ENCODE measurements around the gene EDN2.

The EDN2 gene

DNA sequence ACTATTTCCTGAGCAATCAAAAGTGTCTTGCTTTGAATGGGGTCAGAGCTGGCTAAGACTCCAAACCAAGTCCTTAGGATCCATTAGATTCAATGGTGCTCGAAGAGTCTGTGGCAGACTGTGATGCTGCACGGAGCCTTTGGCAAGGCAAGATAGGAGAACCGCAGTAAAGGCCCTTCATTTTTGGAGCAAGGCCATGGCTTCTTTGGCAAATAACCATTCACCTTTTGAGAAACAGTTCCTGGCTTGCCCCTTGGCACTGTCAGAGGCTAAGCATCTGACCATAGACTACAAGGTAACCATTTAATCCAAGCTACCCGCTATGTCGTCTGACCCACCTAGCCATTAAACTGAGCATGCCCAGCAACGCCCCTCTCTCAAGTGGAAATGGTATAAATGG, 45.2 kb downstream of the EDN2 start:
- DNase-seq (ENCODE audit: low spot score) = no peak

DNA sequence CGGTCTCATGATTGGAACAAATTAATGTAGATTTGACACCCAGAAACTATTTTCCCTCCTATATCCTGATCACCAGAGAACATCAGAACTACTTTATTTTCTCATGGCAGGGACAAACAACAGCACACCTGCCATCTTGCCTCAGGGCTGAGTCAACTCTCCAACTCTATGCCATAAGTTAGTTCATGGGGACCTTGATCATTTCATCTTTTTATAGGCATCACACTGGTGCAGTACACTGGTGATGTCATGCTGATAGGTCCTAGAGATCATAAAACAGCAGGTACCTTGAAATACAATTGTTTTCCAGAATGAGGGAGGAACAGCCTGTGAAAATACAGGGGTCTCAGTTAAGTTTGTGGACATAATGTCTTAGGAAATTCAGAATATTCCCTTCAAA, 45.8 kb downstream of the EDN2 start:
- no peak for DNase-seq (ENCODE audit: low spot score)

DNA sequence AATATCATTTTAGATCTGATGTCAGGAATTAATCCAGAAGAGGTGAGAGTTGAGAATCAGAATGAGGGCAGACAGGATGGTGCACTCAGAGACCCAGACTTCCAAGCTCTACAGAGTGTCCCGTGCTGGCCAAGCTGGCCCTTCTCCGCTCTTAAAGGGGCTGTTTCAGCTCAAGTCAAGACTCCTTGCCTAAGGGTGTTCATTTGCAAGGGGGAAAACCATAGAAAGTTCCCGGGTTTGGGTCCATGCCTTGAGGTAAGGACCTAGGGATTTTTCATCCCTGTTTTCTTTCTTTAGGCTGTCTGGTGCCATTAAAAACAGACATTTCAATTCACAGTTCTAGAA, 47.5 kb downstream of the EDN2 start:
- DNase-seq (ENCODE audit: low spot score) = no peak

DNA sequence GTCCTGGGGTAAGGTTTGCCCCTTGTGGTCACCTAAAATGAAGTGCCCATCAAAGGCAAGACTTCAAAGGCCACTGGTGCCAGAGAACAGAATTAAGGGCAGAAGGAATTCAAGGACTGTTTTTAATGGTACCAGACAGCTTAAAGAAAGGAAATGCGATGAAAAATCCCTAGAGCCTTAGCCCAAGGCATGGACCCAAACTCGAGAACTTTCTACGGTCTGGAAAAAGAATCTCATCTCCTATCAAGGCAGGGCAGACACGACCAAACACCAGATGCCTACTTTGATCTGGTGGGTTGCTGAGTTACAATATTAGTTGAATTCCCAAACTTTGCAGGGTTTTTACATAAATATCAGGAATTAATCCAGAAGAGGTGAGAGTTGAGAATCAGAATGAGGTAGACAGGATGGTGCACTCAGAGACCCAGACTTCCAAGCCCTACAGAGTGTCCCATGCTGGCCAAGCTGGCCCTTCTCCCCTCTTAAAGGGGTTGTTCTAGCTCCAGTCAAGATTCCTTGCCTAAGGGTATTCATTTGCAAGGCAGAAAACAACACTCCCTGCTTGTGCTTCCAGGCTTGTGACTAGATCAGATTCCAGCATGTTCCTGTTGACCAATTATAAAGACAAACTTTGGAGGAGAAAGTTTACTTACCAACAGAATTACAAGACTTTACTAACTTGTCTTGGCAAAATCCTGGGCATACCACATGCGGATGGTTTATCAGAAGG, 48.0 kb downstream of the EDN2 start:
- no peak for DNase-seq (ENCODE audit: low spot score)

DNA sequence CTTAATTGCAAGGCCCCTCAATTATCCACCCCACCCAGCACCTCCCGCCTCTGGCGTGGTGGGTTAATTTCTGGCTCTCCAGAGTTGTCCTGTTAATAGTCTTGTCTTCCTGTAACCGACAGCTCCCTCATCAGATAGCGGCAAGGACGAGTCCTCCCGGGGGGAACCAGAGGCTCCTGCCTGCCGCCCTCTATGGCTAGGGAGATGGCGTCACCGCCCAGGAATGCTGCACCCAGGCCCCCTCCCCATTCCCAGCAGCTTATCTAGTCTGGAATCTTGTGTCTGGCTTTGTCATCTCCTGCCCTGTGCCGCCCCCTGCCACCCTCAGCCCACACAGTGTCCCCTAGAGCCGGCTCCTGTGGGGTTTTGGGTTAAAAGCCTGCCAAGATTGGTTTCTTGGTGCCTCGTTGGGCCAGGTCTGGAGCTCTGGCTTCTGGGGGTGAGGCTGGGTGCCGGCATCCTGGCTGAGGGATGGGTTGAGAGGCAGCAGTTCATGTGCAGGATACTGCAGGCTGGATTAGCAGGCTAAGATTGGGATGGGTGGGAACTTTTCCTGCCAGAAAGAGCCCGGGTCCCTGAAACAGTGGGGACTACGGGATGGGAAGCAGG, 48.8 kb downstream of the EDN2 start:
- peak; percentile 70 for DNase-seq (ENCODE audit: low spot score)

DNA sequence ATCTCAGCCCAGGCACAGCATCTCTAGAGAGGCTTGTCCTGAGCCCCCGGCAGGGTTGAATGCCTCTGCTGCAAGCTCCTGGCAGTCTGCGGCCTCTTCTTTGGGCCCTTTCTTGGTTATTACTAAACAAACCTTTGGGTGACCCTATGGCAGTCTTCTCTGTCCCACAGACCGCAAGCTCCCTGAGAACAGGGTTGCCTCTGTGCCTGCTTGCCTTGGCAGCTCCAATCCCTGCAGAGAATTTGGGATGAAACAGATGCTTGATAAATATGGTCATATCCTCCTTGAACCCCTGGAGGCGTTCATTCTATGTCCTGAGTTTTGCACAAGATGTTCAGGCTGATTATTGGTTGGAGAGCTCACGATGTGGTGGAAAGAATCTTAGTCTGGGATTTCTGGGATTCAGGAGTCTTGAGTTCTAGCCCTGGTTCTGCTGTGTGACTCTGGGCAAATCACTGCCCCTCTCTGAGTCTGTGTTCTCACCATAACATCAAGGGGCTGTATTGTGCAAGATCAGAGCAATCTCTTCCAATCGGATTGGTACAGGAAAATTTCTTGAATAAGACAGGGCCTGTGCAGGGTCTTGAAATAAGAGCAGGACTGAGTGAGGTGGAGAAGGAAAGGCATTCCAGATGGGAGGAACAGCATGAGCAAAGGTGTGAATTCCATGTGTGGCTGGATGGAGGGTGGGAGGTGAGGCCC, 49.6 kb downstream of the EDN2 start:
- no peak for DNase-seq (ENCODE audit: low spot score)

DNA sequence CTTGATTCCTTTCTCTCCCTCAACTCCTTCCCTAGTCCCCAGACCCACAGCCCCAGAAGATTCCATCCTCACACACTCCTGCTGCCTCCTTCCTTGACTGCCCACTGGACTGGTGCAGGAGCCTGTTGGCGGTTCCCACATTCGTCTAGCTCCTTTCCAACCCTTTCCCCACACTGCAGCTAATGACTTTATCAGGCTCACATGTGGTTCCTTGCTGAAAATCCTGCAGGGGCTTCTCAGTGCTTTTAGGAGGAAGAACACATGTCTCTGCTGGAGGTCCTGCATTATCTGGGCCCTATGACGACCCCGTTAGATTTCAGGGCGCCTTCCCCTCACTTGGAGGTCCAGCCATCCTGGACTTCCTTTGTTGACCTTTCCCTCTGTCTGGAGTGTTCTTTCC, 50.2 kb downstream of the EDN2 start:
- no peak for DNase-seq (ENCODE audit: low spot score)

DNA sequence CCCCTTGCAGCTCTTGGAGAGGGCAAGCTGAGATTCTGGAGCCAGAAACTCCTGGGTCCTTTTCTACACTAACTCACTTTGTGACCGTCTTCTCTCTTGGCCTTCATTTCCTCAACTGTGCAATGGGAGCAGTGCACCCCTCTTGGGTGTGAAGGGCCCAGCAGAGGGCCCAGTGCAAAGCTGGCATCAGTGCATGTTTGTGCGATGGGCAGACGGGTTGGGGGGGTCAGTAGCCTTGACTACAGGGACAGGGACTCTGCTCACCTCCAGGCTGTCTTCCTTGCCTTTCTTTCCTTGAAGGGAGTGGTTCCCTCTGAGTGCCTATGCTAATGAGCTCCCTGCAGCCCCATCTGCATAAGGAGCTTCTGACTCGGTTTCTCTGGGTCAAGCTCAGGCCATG, 51.0 kb downstream of the EDN2 start:
- DNase-seq (ENCODE audit: low spot score) = no peak

DNA sequence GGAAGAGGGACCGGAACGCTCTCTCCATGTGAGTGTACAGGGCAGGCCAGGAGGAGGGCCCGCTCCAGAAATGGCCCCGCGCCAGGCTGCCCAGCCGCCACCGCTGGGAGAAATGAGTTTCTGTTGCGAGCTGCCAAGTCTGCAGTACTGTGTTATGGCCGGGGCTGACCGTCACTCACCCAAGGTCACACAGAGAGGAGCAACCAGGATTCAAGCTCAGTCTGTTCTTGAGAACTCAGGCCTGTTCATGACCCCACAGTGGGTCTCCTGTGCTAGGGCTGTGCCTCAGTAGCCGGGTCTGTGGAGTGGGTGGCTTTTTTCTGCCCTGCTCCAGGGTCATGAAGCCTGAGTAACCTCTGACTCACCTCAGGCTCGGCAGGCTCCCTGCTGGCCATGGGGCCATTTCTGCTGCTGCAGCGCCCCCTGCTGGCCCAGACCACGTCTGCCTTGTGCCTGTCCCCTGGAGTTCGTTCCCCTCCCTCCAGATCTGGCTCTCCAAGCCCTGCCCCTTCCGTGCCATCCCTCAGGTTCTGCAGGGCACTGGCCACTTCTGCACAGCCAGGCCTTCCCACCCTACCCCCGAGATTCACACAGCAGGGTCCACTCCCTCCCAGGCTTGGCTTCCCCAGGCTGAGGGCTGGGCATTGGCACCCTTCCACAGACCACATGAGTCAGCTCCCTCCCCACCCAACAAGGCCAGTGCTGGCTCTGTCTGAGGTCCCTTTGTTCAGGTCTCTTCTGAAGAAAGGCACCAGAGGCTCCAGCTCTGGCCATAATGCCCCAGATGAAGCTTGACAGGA, 51.8 kb downstream of the EDN2 start:
- DNase-seq (ENCODE audit: low spot score) = peak; percentile 56

DNA sequence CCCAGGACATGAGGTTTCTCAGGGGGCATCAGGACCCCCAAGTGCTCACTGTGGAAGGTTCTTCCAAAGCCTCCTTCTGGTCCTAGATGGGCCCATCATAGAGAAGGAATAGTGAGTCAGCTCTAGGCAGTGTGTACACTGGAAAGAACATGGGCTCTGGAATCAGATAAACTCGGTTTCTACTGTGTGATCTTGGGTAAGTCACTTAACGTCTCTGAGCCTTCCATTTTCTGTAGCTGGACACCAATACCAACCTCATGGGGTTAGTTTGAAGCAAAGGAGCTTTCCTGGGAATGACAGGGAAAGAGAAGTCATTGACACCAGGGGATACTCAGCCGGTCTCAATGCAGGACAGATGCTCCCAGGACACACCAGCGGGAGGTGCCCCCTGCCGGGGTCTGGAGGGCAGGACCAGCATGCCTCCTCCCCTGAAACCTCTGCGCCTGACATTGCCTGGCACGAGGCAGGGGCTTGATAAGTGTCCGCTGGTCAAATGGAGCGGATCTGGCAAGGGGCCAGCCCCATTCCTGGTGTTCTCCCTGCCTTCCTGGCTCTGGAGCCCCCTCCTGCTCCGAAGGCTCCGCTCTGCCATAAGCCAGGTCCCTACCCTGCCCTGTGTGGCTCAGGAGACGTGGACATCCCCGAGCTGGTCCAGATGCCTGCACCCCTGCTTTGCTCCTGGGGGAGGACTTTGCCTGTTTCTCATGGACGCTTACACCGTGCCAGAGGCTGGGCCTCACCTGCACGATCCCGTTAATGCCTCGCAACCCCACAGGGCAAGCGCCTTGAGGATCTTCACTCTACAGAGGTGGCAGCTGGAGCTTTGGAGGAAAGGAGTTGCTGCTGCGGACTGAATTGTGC, 52.8 kb downstream of the EDN2 start:
- no peak for DNase-seq (ENCODE audit: low spot score)

DNA sequence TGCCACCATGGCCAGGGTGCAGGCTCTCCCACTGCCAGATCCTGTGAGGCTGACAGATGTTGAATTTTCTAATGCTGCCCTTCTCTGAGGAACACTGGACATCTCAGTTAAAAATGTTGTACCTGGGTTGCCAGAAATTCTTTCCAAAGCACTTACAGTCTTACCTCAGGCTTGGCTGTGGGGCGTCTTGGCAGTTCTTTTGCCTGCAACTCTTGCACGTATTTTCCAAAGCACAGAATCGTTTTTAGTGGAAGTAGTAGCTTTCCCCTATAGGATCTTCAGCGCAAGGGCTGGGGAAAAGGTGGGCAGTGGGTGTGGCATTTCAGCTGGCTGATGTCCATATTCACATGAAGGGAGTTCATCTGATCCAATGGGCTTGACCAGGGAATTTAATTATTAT, 53.9 kb downstream of the EDN2 start:
- no peak for DNase-seq (ENCODE audit: low spot score)

DNA sequence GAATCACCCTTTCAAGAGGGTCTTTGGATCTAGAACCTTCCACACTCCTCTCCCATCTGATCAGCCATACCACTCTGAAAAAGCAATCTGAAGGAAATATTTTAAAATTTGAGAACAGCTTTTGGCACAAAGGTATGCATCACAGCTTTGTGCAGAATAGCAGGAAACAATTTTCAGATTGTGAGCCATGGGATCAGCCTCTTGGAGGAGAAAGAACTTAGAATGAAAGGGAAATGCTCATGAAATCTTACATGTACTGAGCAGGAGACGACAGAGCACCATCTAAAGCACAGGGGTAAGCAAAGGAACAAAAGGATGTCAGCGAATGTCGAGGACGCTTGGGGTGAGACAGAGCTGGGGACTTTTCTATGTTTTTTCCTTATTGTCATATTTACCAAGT, 54.4 kb downstream of the EDN2 start:
- no peak for DNase-seq (ENCODE audit: low spot score)

DNA sequence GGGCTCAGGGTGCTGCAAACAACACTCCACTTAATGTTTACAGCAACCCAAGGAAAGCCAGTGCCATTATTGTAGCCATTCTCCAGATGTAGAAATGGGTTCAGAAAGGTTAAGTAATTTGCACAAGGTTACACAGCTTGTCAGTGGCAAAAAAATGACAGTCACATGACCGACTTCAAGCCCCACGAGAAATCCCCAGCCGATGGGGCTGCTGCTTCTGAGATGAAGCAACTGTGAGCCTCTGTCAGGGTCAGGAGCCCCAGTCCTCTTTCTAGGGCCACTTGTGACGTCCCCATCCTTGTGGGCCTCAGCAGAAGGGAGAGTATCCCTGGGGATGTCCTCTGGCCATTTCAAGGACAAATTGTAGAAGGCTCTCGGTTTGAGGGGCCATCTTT, 54.8 kb downstream of the EDN2 start:
- no peak for DNase-seq (ENCODE audit: low spot score)

Small RNA genes lying within 50 kb of the gene (small RNA-seq; reads per million reads assigned to genes)
- gene RNA5SP45 = 0 reads per million in 2 experiments
